ENCODE results near the gene BATF3.

The BATF3 gene

DNA sequence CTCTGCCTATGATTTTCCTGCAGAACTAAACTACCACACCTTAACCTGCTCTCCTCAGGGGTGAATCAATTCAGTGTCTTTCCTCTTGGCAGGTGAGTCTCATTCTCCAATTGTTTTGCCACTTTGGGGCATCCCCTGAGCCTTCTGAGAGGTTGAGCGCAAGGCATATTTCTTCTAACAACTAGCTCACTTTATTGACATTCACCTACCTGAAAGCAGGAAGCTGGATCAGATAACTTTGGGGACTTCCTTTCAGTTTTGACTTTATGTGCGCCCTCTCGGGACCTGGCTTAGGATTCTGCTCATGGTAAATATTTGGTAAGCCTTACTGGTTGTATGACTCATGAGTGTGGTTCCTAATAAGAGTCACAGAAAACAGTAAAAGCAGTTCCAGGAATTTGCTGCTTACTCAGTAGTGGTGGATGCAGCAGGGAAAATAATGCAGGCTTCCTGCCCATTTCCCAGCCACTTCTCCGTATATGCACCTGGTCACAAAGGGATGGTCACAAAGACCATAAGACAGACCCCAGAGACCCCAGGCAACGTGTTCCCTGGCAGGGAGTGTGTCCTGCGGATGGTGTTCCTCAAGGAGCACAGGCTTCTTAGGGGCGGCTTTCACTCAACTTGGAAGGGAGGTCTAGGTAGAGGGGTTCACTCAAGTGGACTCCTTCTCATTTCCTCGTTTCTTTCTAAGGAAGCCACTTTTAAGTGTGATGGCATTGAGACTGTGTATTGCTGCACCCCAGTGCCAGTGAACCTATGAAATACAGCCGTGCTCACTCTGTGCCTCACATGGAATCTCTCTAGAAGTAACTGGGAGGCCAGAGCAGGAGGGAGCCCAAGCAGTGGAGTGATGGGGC, 22.0 kb upstream of the BATF3 start:
- H3K79me2 ChIP-seq (ENCODE audit: insufficient read depth, low read length), result no peaks in the 10 kb centered on the region
- DNase-seq, result no peak
- 0 out of 2 replicates have a peak, but pooled peaks cover 4% of the 10 kb centered on the region for H3K36me3 ChIP-seq (ENCODE audit: insufficient read depth, low read length)
- no peak overlapping the region for H2AFZ ChIP-seq (ENCODE audit: low read depth, low read length)
- H4K20me1 ChIP-seq (ENCODE audit: insufficient read depth, low read length), result no peaks in the 10 kb centered on the region
- H3K4me3 ChIP-seq (ENCODE audit: low read depth in 1 of 2, low read length in 2 of 2), result no peak overlapping the region
- no peak overlapping the region for H3K27ac ChIP-seq (ENCODE audit: low read length)
- peaks cover 3% of the 10 kb centered on the region for H3K9me3 ChIP-seq (ENCODE audit: insufficient read depth, low read length, severe bottlenecking)
- no peak overlapping the region for H3K9ac ChIP-seq (ENCODE audit: low read depth, low read length)
- no peak overlapping the region for H3K4me2 ChIP-seq (ENCODE audit: insufficient read depth, low read length)
- peaks cover 10% of the 10 kb centered on the region; the same call in 1 of the 2 replicates for H3K4me1 ChIP-seq (ENCODE audit: insufficient read depth, low read length)
- no peaks in the 10 kb centered on the region for H3K27me3 ChIP-seq (ENCODE audit: insufficient read depth, low read length, poor library complexity)
- ATAC-seq (ENCODE audit: insufficient read depth, low read depth), result peak; percentile 57
- TF ChIP-seq, protein P1, sequence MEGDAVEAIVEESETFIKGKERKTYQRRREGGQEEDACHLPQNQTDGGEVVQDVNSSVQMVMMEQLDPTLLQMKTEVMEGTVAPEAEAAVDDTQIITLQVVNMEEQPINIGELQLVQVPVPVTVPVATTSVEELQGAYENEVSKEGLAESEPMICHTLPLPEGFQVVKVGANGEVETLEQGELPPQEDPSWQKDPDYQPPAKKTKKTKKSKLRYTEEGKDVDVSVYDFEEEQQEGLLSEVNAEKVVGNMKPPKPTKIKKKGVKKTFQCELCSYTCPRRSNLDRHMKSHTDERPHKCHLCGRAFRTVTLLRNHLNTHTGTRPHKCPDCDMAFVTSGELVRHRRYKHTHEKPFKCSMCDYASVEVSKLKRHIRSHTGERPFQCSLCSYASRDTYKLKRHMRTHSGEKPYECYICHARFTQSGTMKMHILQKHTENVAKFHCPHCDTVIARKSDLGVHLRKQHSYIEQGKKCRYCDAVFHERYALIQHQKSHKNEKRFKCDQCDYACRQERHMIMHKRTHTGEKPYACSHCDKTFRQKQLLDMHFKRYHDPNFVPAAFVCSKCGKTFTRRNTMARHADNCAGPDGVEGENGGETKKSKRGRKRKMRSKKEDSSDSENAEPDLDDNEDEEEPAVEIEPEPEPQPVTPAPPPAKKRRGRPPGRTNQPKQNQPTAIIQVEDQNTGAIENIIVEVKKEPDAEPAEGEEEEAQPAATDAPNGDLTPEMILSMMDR (IDR thresholded peaks at IDR 0.05; ENCODE audit: borderline replicate concordance, extremely low read depth, low read length, poor library complexity, severe bottlenecking), result no peak
- TF ChIP-seq EZH2 (IDR thresholded peaks at IDR 0.05; ENCODE audit: borderline replicate concordance, low read depth, low read length, severe bottlenecking), result no peak

DNA sequence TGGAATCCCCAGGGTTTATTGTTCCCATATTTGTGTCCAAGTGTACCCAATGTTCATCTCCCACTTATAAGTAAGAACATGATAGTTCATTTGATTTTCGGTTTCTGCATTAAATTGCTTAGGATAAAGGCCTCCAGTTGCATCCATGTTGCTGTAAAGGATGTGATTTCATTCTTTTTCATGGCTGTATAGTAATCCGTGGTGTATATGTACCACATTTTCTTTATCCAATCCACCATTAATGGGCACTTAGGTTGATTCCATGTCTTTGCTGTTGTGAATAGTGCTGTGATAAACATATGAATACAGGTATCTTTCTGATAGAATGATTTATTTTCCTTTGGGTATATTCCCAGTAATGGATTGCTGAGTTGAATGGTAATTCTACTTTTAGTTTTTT, 20.0 kb upstream of the BATF3 start:
- Histone ChIP-seq H3K79me2 (ENCODE audit: insufficient read depth, low read length) (no peaks in the 10 kb centered on the region), H3K4me1 (ENCODE audit: insufficient read depth, low read length) (peaks cover 10% of the 10 kb centered on the region; the same call in 1 of the 2 replicates), H3K9ac (ENCODE audit: low read depth, low read length) (no peak overlapping the region), H4K20me1 (ENCODE audit: insufficient read depth, low read length) (no peaks in the 10 kb centered on the region), H3K4me2 (ENCODE audit: insufficient read depth, low read length) (no peak overlapping the region), H3K4me3 (ENCODE audit: low read depth in 1 of 2, low read length in 2 of 2) (no peak overlapping the region), H2AFZ (ENCODE audit: low read depth, low read length) (no peak overlapping the region), H3K27me3 (ENCODE audit: insufficient read depth, low read length, poor library complexity) (no peaks in the 10 kb centered on the region), H3K27ac (ENCODE audit: low read length) (no peak overlapping the region), H3K36me3 (ENCODE audit: insufficient read depth, low read length) (no peaks in the 10 kb centered on the region), H3K9me3 (ENCODE audit: insufficient read depth, low read length, severe bottlenecking) (no peaks in the 10 kb centered on the region)
- TF ChIP-seq, protein P1 (IDR thresholded peaks at IDR 0.05; ENCODE audit: borderline replicate concordance, extremely low read depth, low read length, poor library complexity, severe bottlenecking), result no peak
- TF ChIP-seq EZH2 (IDR thresholded peaks at IDR 0.05; ENCODE audit: borderline replicate concordance, low read depth, low read length, severe bottlenecking), result no peak
- ATAC-seq (ENCODE audit: insufficient read depth, low read depth) (no peak), DNase-seq (no peak)

DNA sequence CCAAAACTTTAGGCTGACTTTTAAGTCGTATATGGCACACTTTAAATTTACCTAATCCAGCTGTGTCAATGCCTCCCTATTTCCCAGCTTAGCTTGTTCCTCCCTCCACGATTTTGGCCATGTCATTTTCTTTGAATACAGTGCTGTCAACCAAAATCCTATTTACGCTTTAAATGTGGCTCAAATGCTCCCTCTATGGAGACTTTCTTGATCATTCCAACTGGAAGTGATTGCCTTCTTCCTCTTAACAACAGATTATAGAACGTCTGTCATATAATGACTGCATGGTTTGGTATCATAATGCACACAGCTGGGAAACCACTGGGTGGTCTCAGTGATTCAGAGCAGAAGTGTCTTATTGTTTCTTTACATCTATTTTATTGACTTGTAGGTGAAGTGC, 18.9 kb upstream of the BATF3 start:
- H2AFZ ChIP-seq (ENCODE audit: low read depth, low read length), result no peak overlapping the region
- H3K4me2 ChIP-seq (ENCODE audit: insufficient read depth, low read length), result no peak overlapping the region
- no peak for TF ChIP-seq EZH2 (IDR thresholded peaks at IDR 0.05; ENCODE audit: borderline replicate concordance, low read depth, low read length, severe bottlenecking)
- TF ChIP-seq, protein P1 (IDR thresholded peaks at IDR 0.05; ENCODE audit: borderline replicate concordance, extremely low read depth, low read length, poor library complexity, severe bottlenecking), result no peak
- no peaks in the 10 kb centered on the region for H4K20me1 ChIP-seq (ENCODE audit: insufficient read depth, low read length)
- H3K27me3 ChIP-seq (ENCODE audit: insufficient read depth, low read length, poor library complexity), result no peaks in the 10 kb centered on the region
- no peak for ATAC-seq (ENCODE audit: insufficient read depth, low read depth)
- H3K4me1 ChIP-seq (ENCODE audit: insufficient read depth, low read length), result peaks cover 9% of the 10 kb centered on the region; the same call in 1 of the 2 replicates
- H3K27ac ChIP-seq (ENCODE audit: low read length), result no peak overlapping the region
- no peaks in the 10 kb centered on the region for H3K79me2 ChIP-seq (ENCODE audit: insufficient read depth, low read length)
- no peak overlapping the region for H3K4me3 ChIP-seq (ENCODE audit: low read depth in 1 of 2, low read length in 2 of 2)
- DNase-seq, result no peak
- no peaks in the 10 kb centered on the region for H3K9me3 ChIP-seq (ENCODE audit: insufficient read depth, low read length, severe bottlenecking)
- H3K36me3 ChIP-seq (ENCODE audit: insufficient read depth, low read length), result no peaks in the 10 kb centered on the region
- H3K9ac ChIP-seq (ENCODE audit: low read depth, low read length), result no peak overlapping the region

Data from DND-41 (cell line).